WTC11 (cell line): ENCODE measurements around the gene CNOT1. TPM values are rescaled to one million over a fixed set of nuclear protein-coding genes. Genes with fewer than 3 reads are reported as not detected.
A peak's percentile ranks its signal among the peaks of the same experiment; 100 is the strongest.

Source experiments
- ATAC-seq: fragments of 200-7000 bp; cut with Tn5 transposase; 2 replicates; pipeline ENCODE4 v1.10.0; 2021; ENCODE audit warnings: mild to moderate bottlenecking, moderate library complexity
- CTCF ChIA-PET: fragments of 300-600 bp; sonication (Branson Sonifier 250); formaldehyde crosslinking; loops from one replicate; lab custom pipeline; 2021; ENCODE audit warnings: antibody characterized with exemption; lab: Charles Lee
- POLR2A ChIA-PET: fragments of 350-600 bp; sonication (Branson Sonifier 250); formaldehyde crosslinking; loops from one replicate; lab custom pipeline; 2021; ENCODE audit warnings: antibody characterized with exemption; lab: Charles Lee
- DNase-seq: peaks from one replicate; pipeline ENCODE4 v3.0.0; 2021; ENCODE audit warnings: low spot score
- H3K27ac Mint-ChIP-seq: 2 replicates; pipeline ENCODE4 v1.8.0; 2021; ENCODE audit warnings: mixed read lengths
- H3K27me3 Mint-ChIP-seq: 2 replicates; pipeline ENCODE4 v1.8.0; 2021; ENCODE audit warnings: low read depth, mild to moderate bottlenecking, moderate library complexity, mixed read lengths
- H3K36me3 Mint-ChIP-seq: 2 replicates; pipeline ENCODE4 v1.8.0; 2021; ENCODE audit warnings: mixed read lengths
- H3K4me1 Mint-ChIP-seq: 2 replicates; pipeline ENCODE4 v1.8.0; 2022; ENCODE audit warnings: mixed read lengths
- H3K4me3 Mint-ChIP-seq: 2 replicates; pipeline ENCODE4 v1.8.0; 2021; ENCODE audit warnings: mild to moderate bottlenecking, moderate library complexity, mixed read lengths
- H3K9me3 Mint-ChIP-seq: 2 replicates; pipeline ENCODE4 v1.8.0; 2021; ENCODE audit warnings: mixed read lengths
- AFF4 ChIP-seq: sonication (generic); formaldehyde crosslinking; IDR thresholded peaks from 2 replicates; pipeline ENCODE4 v1.8.1; 2023; ENCODE audit warnings: mild to moderate bottlenecking, missing genetic modification reagents, borderline replicate concordance
- ATF3 ChIP-seq: sonication (generic); formaldehyde crosslinking; conservative IDR thresholded peaks from 2 replicates; pipeline ENCODE4 v1.8.1; 2022; ENCODE audit warnings: mild to moderate bottlenecking, missing genetic modification reagents
- CDX4 ChIP-seq: fragments of 250-450 bp; sonication (Bioruptor Pico); IDR thresholded peaks from 2 replicates; pipeline ENCODE4 v1.9.0; 2021; ENCODE audit warnings: moderate library complexity, mild to moderate bottlenecking, inconsistent platforms, borderline replicate concordance
- CTCF ChIP-seq: fragments of 200-600 bp; IDR thresholded peaks from 2 replicates; pipeline ENCODE4 v1.8.0; 2022; ENCODE audit warnings: antibody characterized with exemption
- E2F5 ChIP-seq: sonication (generic); formaldehyde crosslinking; IDR thresholded peaks from 2 replicates; pipeline ENCODE4 v1.8.1; 2022; ENCODE audit warnings: mild to moderate bottlenecking, moderate library complexity, missing genetic modification reagents
- ETV6 ChIP-seq: sonication (generic); formaldehyde crosslinking; IDR thresholded peaks from 2 replicates; pipeline ENCODE4 v1.8.1; 2022; ENCODE audit warnings: mild to moderate bottlenecking, missing genetic modification reagents
- GABPB1 ChIP-seq: sonication (generic); formaldehyde crosslinking; IDR thresholded peaks from 2 replicates; pipeline ENCODE4 v1.8.1; 2023; ENCODE audit warnings: mild to moderate bottlenecking, missing genetic modification reagents
- JAZF1 ChIP-seq: fragments of 250-450 bp; sonication (Bioruptor Pico); IDR thresholded peaks from 2 replicates; pipeline ENCODE4 v1.9.0; 2021; ENCODE audit warnings: moderate library complexity, mild to moderate bottlenecking, inconsistent platforms
- NFE2L1 ChIP-seq: sonication (generic); formaldehyde crosslinking; IDR thresholded peaks from 2 replicates; pipeline ENCODE4 v1.8.1; 2023; ENCODE audit warnings: missing genetic modification reagents
- NFYB ChIP-seq: sonication (generic); formaldehyde crosslinking; conservative IDR thresholded peaks from 2 replicates; pipeline ENCODE4 v1.8.0; 2022; ENCODE audit warnings: low read depth, missing genetic modification reagents
- NR1H2 ChIP-seq: sonication (generic); formaldehyde crosslinking; IDR thresholded peaks from 2 replicates; pipeline ENCODE4 v1.9.0; 2021; ENCODE audit warnings: mild to moderate bottlenecking, moderate library complexity, missing genetic modification reagents
- OVOL2 ChIP-seq: fragments of 250-450 bp; sonication (Bioruptor Pico); IDR thresholded peaks from 2 replicates; pipeline ENCODE4 v1.9.0; 2021; ENCODE audit warnings: mild to moderate bottlenecking, borderline replicate concordance
- SP1 ChIP-seq: sonication (generic); formaldehyde crosslinking; conservative IDR thresholded peaks from 2 replicates; pipeline ENCODE4 v1.8.1; 2022; ENCODE audit warnings: missing genetic modification reagents
- TEAD1 ChIP-seq: sonication (generic); formaldehyde crosslinking; IDR thresholded peaks from 2 replicates; pipeline ENCODE4 v1.8.0; 2022; ENCODE audit warnings: mild to moderate bottlenecking, missing genetic modification reagents
- ZBTB21 ChIP-seq: sonication (generic); formaldehyde crosslinking; IDR thresholded peaks from 2 replicates; pipeline ENCODE4 v1.8.1; 2023; ENCODE audit warnings: mild to moderate bottlenecking, missing genetic modification reagents, borderline replicate concordance
- ZNF121 ChIP-seq: sonication (generic); formaldehyde crosslinking; IDR thresholded peaks from 2 replicates; pipeline ENCODE4 v1.8.0; 2023; ENCODE audit warnings: missing genetic modification reagents
- ZNF138 ChIP-seq: sonication (generic); formaldehyde crosslinking; conservative IDR thresholded peaks from 2 replicates; pipeline ENCODE4 v1.8.1; 2022; ENCODE audit warnings: mild to moderate bottlenecking, moderate library complexity, missing genetic modification reagents
- ZNF281 ChIP-seq: sonication (generic); formaldehyde crosslinking; IDR thresholded peaks from 2 replicates; pipeline ENCODE4 v1.8.0; 2023; ENCODE audit warnings: mild to moderate bottlenecking, missing genetic modification reagents
- ZNF671 ChIP-seq: fragments of 250-450 bp; sonication (Bioruptor Pico); IDR thresholded peaks from 2 replicates; pipeline ENCODE4 v1.8.0; 2021; ENCODE audit warnings: mild to moderate bottlenecking
- total RNA-seq: library from RNA; stranded (reverse); gene quantifications from 3 replicates; pipeline ENCODE4 v1.2.3, GENCODE V29; 2021

Gene CNOT1
- total RNA-seq, 1 experiment from 2014 or later: 314 TPM

GRCh38 chr16:58499615-58500351 lies 129.8 kb downstream of the CNOT1 start, which contains the start of gene NDRG4:
Gene NDRG4 (plus strand): TSS chr16:58500143. CDS start chr16:58500249, 106 bp downstream.
- H3K4me3 Mint-ChIP-seq: peak within 1 kb of the TSS; percentile 84
- TF ChIP-seq AFF4: no peak
- 0 out of 2 replicates have a peak, but pooled peaks have one; percentile 3 for TF ChIP-seq ZBTB21 (CRISPR knock-in tag)
- TF ChIP-seq NFYB (CRISPR knock-in tag): peak; percentile 45; the same call in 1 of the 2 replicates
- 0 out of 2 replicates have a peak, but pooled peaks have one; percentile 5 for TF ChIP-seq ZNF121 (CRISPR knock-in tag)
- TF ChIP-seq CDX4: no peak
- TF ChIP-seq, all 79 proteins: peak for 3
- H3K27me3 Mint-ChIP-seq: peaks cover 74% of the 10 kb centered on the region
- no peaks in the 10 kb centered on the region for H3K36me3 Mint-ChIP-seq
- peak; percentile 68 for ATAC-seq
- H3K27ac Mint-ChIP-seq: peak within 1 kb of the TSS; percentile 60; the same call in 1 of the 2 replicates
- ChIA-PET CTCF (interaction anchor here (0.6 to 4.9 kb wide), 10 partner anchors 11 to 266 kb away, joined by 3 to 24 read pairs (median 14); partner anchors contain the start of gene SLC38A7), POLR2A (interaction anchor here (0.5 to 1.0 kb wide), 6 partner anchors 8 to 164 kb away, joined by 3 to 5 read pairs (median 4); no protein-coding TSS in a partner anchor)
- peaks cover 9% of the 10 kb centered on the region for H3K4me1 Mint-ChIP-seq
- peak; percentile 77 for DNase-seq
- H3K9me3 Mint-ChIP-seq: no peaks in the 10 kb centered on the region

- DNase-seq (no peak), ATAC-seq (no peak)
- TF ChIP-seq GABPB1 (CRISPR knock-in tag) (no peak), JAZF1 (CRISPR knock-in tag) (no peak), ATF3 (no peak)
- no peaks in the 10 kb centered on the region for H3K36me3 Mint-ChIP-seq
- CTCF ChIA-PET: interaction anchor here (1.2 to 4.9 kb wide), 7 partner anchors 11 to 257 kb away, joined by 4 to 24 read pairs (median 20); no protein-coding TSS in a partner anchor
- no peak overlapping the region for H3K4me3 Mint-ChIP-seq
- peaks cover 9% of the 10 kb centered on the region for H3K4me1 Mint-ChIP-seq
- no peak overlapping the region for H3K27ac Mint-ChIP-seq
- POLR2A ChIA-PET: interaction anchor here (0.9 kb wide), 1 partner anchor 13 kb away, joined by 3 read pairs; no protein-coding TSS in a partner anchor
- peaks cover 69% of the 10 kb centered on the region for H3K27me3 Mint-ChIP-seq
- H3K9me3 Mint-ChIP-seq: no peaks in the 10 kb centered on the region
These were observed 130.5 kb downstream of the CNOT1 start for GRCh38 chr16:58499092-58499511.

GRCh38 chr16:58498341-58499091 lies 131.1 kb downstream of the CNOT1 start:
- Mint-ChIP-seq H3K4me3 (no peak overlapping the region), H3K27me3 (peaks cover 65% of the 10 kb centered on the region), H3K36me3 (no peaks in the 10 kb centered on the region), H3K4me1 (peaks cover 9% of the 10 kb centered on the region), H3K27ac (no peak overlapping the region), H3K9me3 (no peaks in the 10 kb centered on the region)
- no peak for DNase-seq
- ChIA-PET POLR2A (no interaction called here), CTCF (interaction anchor here (3.5 to 4.9 kb wide), 2 partner anchors 162 to 258 kb away, joined by 21 to 22 read pairs; no protein-coding TSS in a partner anchor)
- no peak for ATAC-seq
- TF ChIP-seq NFE2L1 (CRISPR knock-in tag): no peak
- TF ChIP-seq ZNF671 (CRISPR knock-in tag): no peak
- no peak for TF ChIP-seq OVOL2 (CRISPR knock-in tag)
- TF ChIP-seq GABPB1 (CRISPR knock-in tag): no peak
- TF ChIP-seq CTCF: no peak
- no peak for TF ChIP-seq SP1
- TF ChIP-seq ZNF138: no peak
- no peak for TF ChIP-seq NR1H2 (CRISPR knock-in tag)
- no peak for TF ChIP-seq TEAD1 (CRISPR knock-in tag)
- no peak for TF ChIP-seq E2F5
- no peak for TF ChIP-seq ETV6 (CRISPR knock-in tag)
- no peak for TF ChIP-seq ZNF281 (CRISPR knock-in tag)
